H9 (cell line): ENCODE measurements around the gene NKAIN4. TPM values are rescaled to one million over a fixed set of nuclear protein-coding genes. Genes with fewer than 3 reads are reported as not detected.

Experiments used
- DNase-seq: peaks from one replicate; pipeline ENCODE4 v3.0.0-alpha.2; 2017
- H2AFZ ChIP-seq: one replicate; pipeline ENCODE4 v1.6.1; 2013; ENCODE audit warnings: mild to moderate bottlenecking, low read length, control low read depth, moderate library complexity
- H2AK5ac ChIP-seq: 2 replicates; pipeline ENCODE4 v1.6.1; 2013; ENCODE audit warnings: low read length, control low read depth, mixed read lengths; ENCODE audit not compliant: insufficient read length
- H2BK120ac ChIP-seq: one replicate; pipeline ENCODE4 v1.6.1; 2013; ENCODE audit warnings: low read depth, mild to moderate bottlenecking, low read length, control low read depth, inconsistent platforms; ENCODE audit not compliant: poor library complexity, severe bottlenecking
- H2BK12ac ChIP-seq: 2 replicates; pipeline ENCODE4 v1.6.1; 2013; ENCODE audit warnings: low read length, control low read depth, mixed read lengths, low read depth; ENCODE audit not compliant: insufficient read length
- H2BK15ac ChIP-seq: 2 replicates; pipeline ENCODE4 v1.6.1; 2013; ENCODE audit warnings: low read depth, low read length, control low read depth
- H2BK20ac ChIP-seq: one replicate; pipeline ENCODE4 v1.6.1; 2013; ENCODE audit warnings: low read depth, mild to moderate bottlenecking, low read length, control low read depth, inconsistent platforms; ENCODE audit not compliant: poor library complexity, severe bottlenecking
- H2BK5ac ChIP-seq: 2 replicates; pipeline ENCODE4 v1.6.1; 2013; ENCODE audit warnings: low read length, control low read depth, mixed read lengths; ENCODE audit not compliant: insufficient read length
- H3K14ac ChIP-seq: 2 replicates; pipeline ENCODE4 v1.6.1; 2013; ENCODE audit warnings: low read length, control low read depth; ENCODE audit not compliant: insufficient read depth
- H3K18ac ChIP-seq: 2 replicates; pipeline ENCODE4 v1.6.1; 2013; ENCODE audit warnings: low read depth, mild to moderate bottlenecking, mixed read lengths, low read length, control low read depth; ENCODE audit not compliant: insufficient read length
- H3K23ac ChIP-seq: 2 replicates; pipeline ENCODE4 v1.6.1; 2013; ENCODE audit warnings: low read length, control low read depth, mixed read lengths, low read depth; ENCODE audit not compliant: insufficient read length
- H3K23me2 ChIP-seq: 2 replicates; pipeline ENCODE4 v1.6.1; 2013; ENCODE audit warnings: low read depth, mild to moderate bottlenecking, mixed read lengths, low read length, control low read depth; ENCODE audit not compliant: insufficient read length, poor library complexity, severe bottlenecking
- H3K27ac ChIP-seq: 2 replicates; pipeline ENCODE4 v1.5.1; 2013; ENCODE audit warnings: low read length, control low read depth, mixed read lengths, low read depth; ENCODE audit not compliant: insufficient read length
- H3K27me3 ChIP-seq: 2 replicates; pipeline ENCODE4 v1.6.1; 2013; ENCODE audit warnings: low read length, control low read depth, inconsistent platforms; ENCODE audit not compliant: insufficient read depth
- H3K4ac ChIP-seq: 2 replicates; pipeline ENCODE4 v1.6.1; 2013; ENCODE audit warnings: low read depth, mild to moderate bottlenecking, control low read depth, inconsistent platforms, low read length, moderate library complexity
- H3K4me1 ChIP-seq: 2 replicates; pipeline ENCODE4 v1.6.1; 2013; ENCODE audit warnings: low read length, control low read depth, inconsistent platforms; ENCODE audit not compliant: insufficient read depth
- H3K4me2 ChIP-seq: 2 replicates; pipeline ENCODE4 v1.6.1; 2013; ENCODE audit warnings: low read length, control low read depth, mixed read lengths; ENCODE audit not compliant: insufficient read length, insufficient read depth
- H3K56ac ChIP-seq: 2 replicates; pipeline ENCODE4 v1.6.1; 2013; ENCODE audit warnings: low read depth, mild to moderate bottlenecking, mixed read lengths, low read length, control low read depth; ENCODE audit not compliant: insufficient read length
- H3K79me1 ChIP-seq: 2 replicates; pipeline ENCODE4 v1.6.1; 2013; ENCODE audit warnings: low read depth, mild to moderate bottlenecking, moderate library complexity, low read length, control low read depth, inconsistent platforms; ENCODE audit not compliant: insufficient read depth, poor library complexity, severe bottlenecking
- H3K79me2 ChIP-seq: 2 replicates; pipeline ENCODE4 v1.6.1; 2013; ENCODE audit warnings: low read length, control low read depth, inconsistent platforms; ENCODE audit not compliant: insufficient read depth
- H3K9ac ChIP-seq: 2 replicates; pipeline ENCODE4 v1.6.1; 2013; ENCODE audit warnings: low read length, control low read depth, mixed read lengths; ENCODE audit not compliant: insufficient read length; ENCODE audit errors: extremely low read depth
- H3K9me3 ChIP-seq: one replicate; pipeline ENCODE4 v1.6.1; 2013; ENCODE audit warnings: low read depth, low read length, inconsistent platforms; ENCODE audit not compliant: control insufficient read depth
- H3T11ph ChIP-seq: one replicate; pipeline ENCODE4 v1.6.1; 2013; ENCODE audit warnings: mild to moderate bottlenecking, low read length, control low read depth, inconsistent platforms
- H4K20me1 ChIP-seq: one replicate; pipeline ENCODE4 v1.6.1; 2013; ENCODE audit not compliant: control insufficient read depth, insufficient read length, insufficient read depth
- H4K5ac ChIP-seq: 2 replicates; pipeline ENCODE4 v1.6.1; 2013; ENCODE audit warnings: low read depth, mild to moderate bottlenecking, mixed read lengths, low read length, control low read depth; ENCODE audit not compliant: insufficient read length
- H4K8ac ChIP-seq: replicated peaks from 2 replicates; pipeline ENCODE4 v1.6.1; 2013; ENCODE audit warnings: low read length, control low read depth, mixed read lengths, low read depth; ENCODE audit not compliant: insufficient read length
- H4K91ac ChIP-seq: 2 replicates; pipeline ENCODE4 v1.6.1; 2013; ENCODE audit warnings: low read depth, mild to moderate bottlenecking, moderate library complexity, mixed read lengths, low read length, control low read depth; ENCODE audit not compliant: insufficient read length
- H3K27ac Mint-ChIP-seq, 3 experiments: 2 replicates in 2 of 3; 3 replicates in 1 of 3; pipeline ENCODE4 v1.8.0; 2020 to 2021; ENCODE audit warnings: mixed read lengths in 3 of 3, mild to moderate bottlenecking in 1 of 3, moderate library complexity in 1 of 3
- H3K27me3 Mint-ChIP-seq: 2 replicates; pipeline ENCODE4 v1.8.0; 2021; ENCODE audit warnings: low read depth, mild to moderate bottlenecking, moderate library complexity, mixed read lengths
- H3K36me3 Mint-ChIP-seq, 3 experiments: 2 replicates in 2 of 3; 3 replicates in 1 of 3; pipeline ENCODE4 v1.8.0; 2020 to 2021; ENCODE audit warnings: low read depth in 3 of 3, mixed read lengths in 3 of 3; ENCODE audit not compliant: insufficient read depth in 1 of 3
- H3K4me1 Mint-ChIP-seq, 2 experiments: 2 replicates each; pipeline ENCODE4 v1.8.0; 2020; ENCODE audit warnings: mixed read lengths in 2 of 2
- H3K4me3 Mint-ChIP-seq, 2 experiments: 2 replicates in 1 of 2; 3 replicates in 1 of 2; pipeline ENCODE4 v1.8.0; 2020 to 2021; ENCODE audit warnings: mild to moderate bottlenecking in 2 of 2, mixed read lengths in 2 of 2, moderate library complexity in 1 of 2
- H3K9me3 Mint-ChIP-seq, 2 experiments: 2 replicates in 1 of 2; 3 replicates in 1 of 2; pipeline ENCODE4 v1.8.0; 2020; ENCODE audit warnings: mild to moderate bottlenecking in 2 of 2, mixed read lengths in 2 of 2, moderate library complexity in 1 of 2
- WGBS: extraction: QIAGEN DNeasy Blood & Tissue Kit; methylation state at CpG from one replicate; pipeline ENCODE4 v1.1.7; 2013; ENCODE audit warnings: missing lambda C conversion rate, low lambda C conversion rate, mixed read lengths; ENCODE audit not compliant: insufficient read length; ENCODE audit errors: extremely low coverage; 5-methylcytosine and 5-hydroxymethylcytosine counted together
- total RNA-seq: library from RNA; stranded (reverse); gene quantifications from 2 replicates; pipeline ENCODE4 v1.2.1, GENCODE V29; 2021
- TF ChIP-seq, protein P1 (sequence below): fragments of 200-600 bp; sonication (generic); conservative IDR thresholded peaks from 3 replicates; pipeline ENCODE4 v1.8.0; 2021; ENCODE audit warnings: antibody characterized with exemption, mild to moderate bottlenecking

Gene NKAIN4
- total RNA-seq, 1 experiment from 2014 or later: 20.9 TPM

DNA sequence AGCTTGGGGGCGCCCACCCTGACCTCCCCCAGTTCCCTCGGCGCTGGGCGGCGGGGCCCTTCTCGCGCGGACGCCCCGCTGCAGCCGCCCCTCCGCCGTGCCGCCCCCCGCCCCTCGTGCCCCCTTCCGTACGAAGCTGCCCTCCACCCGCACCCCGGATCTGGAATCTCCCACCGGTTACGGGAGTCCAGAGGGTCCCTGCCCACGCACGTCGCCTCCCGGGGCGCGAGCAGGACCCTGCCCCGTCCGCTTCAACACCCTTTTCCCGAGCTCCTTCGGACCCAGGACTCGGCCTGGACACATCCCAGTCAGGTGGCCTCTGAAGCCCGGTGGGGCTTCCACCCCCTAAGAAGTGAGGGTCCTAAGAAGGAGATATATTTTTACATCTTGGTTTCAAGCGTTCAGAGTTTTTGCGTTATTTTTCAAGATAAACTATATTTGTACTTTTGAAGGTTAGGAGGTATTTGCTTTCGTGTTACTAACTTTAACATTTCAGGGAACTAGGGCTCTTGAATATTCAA lies 18.9 kb upstream of the NKAIN4 start:
- no peak overlapping the region for H2BK20ac ChIP-seq
- H3K4ac ChIP-seq: no peak overlapping the region
- H3K4me1 ChIP-seq: 0 out of 2 replicates have a peak, but pooled peaks cover 2% of the 10 kb centered on the region
- no peak overlapping the region for H3K18ac ChIP-seq
- H3K27ac ChIP-seq: no peak overlapping the region
- H2BK15ac ChIP-seq: no peak overlapping the region
- peak overlapping the region; percentile 49 for H3K4me2 ChIP-seq
- no peak overlapping the region for H2BK120ac ChIP-seq
- H2AK5ac ChIP-seq: no peak overlapping the region
- no peak for DNase-seq
- Mint-ChIP-seq H3K9me3 (no peaks in the 10 kb centered on the region), H3K27me3 (peaks cover 3% of the 10 kb centered on the region; the same call in 1 of the 2 replicates), H3K4me3 (peak overlapping the region; percentile 80 to 91), H3K27ac (peak overlapping the region in 2 of 3 experiments; percentile 68 to 79; a peak in 4 of 7 replicates), H3K4me1 (peaks cover 19 to 20% of the 10 kb centered on the region in 2 experiments), H3K36me3 (peaks cover 5 to 28% (median 19%) of the 10 kb centered on the region in 3 experiments)
- WGBS: no CpG with 5 or more reads among the region's 37 CpGs
- no peak overlapping the region for H4K8ac ChIP-seq
- H3K9ac ChIP-seq: peak overlapping the region; percentile 66
- no peak overlapping the region; the same call in 1 of the 2 replicates for H3K14ac ChIP-seq
- H2AFZ ChIP-seq: no peak overlapping the region
- no peak overlapping the region for H4K91ac ChIP-seq
- no peaks in the 10 kb centered on the region for H3K9me3 ChIP-seq
- H3K23ac ChIP-seq: no peak overlapping the region
- no peaks in the 10 kb centered on the region for H3K27me3 ChIP-seq
- no peak overlapping the region for H4K5ac ChIP-seq
- no peak overlapping the region for H3T11ph ChIP-seq
- no peaks in the 10 kb centered on the region for H4K20me1 ChIP-seq
- peaks cover 14% of the 10 kb centered on the region for H3K79me1 ChIP-seq
- no peak overlapping the region for H2BK12ac ChIP-seq
- no peak overlapping the region for H3K56ac ChIP-seq
- TF ChIP-seq, protein P1, sequence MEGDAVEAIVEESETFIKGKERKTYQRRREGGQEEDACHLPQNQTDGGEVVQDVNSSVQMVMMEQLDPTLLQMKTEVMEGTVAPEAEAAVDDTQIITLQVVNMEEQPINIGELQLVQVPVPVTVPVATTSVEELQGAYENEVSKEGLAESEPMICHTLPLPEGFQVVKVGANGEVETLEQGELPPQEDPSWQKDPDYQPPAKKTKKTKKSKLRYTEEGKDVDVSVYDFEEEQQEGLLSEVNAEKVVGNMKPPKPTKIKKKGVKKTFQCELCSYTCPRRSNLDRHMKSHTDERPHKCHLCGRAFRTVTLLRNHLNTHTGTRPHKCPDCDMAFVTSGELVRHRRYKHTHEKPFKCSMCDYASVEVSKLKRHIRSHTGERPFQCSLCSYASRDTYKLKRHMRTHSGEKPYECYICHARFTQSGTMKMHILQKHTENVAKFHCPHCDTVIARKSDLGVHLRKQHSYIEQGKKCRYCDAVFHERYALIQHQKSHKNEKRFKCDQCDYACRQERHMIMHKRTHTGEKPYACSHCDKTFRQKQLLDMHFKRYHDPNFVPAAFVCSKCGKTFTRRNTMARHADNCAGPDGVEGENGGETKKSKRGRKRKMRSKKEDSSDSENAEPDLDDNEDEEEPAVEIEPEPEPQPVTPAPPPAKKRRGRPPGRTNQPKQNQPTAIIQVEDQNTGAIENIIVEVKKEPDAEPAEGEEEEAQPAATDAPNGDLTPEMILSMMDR: no peak
- H3K23me2 ChIP-seq: no peaks in the 10 kb centered on the region
- H2BK5ac ChIP-seq: no peak overlapping the region
- H3K79me2 ChIP-seq: peaks cover 27% of the 10 kb centered on the region; the same call in 1 of the 2 replicates
